Measurements from ENCODE around the gene GRB10.
A peak's percentile ranks its signal among the peaks of the same experiment; 100 is the strongest.

GRCh38 chr7:50614721-50615518 lies 167.8 kb downstream of the GRB10 start:
- TF ChIP-seq CTCF (IDR thresholded peaks at IDR 0.05) (peak; percentile 67), REST (IDR thresholded peaks at IDR 0.05; ENCODE audit: insufficient read depth in 1 of 2, low read depth in 2 of 2, low read length in 1 of 2) (no peak), POLR2AphosphoS5 (IDR thresholded peaks at IDR 0.05; ENCODE audit: low read depth, low read length) (no peak), TCF7L2 (IDR thresholded peaks at IDR 0.05; ENCODE audit: low read depth, low read length) (no peak)
